G401.6 (cell line): ENCODE measurements around the gene GGT6.
"Not testable (repeated sequence)": the region's sequence is repeated elsewhere in the genome, so short reads cannot be mapped to it uniquely, and the experiment has no call there.

Experiments
- FAIRE-seq: peaks from 2 replicates; lab custom pipeline; 2012; peaks lifted over from hg19 to GRCh38; lab: Jason Lieb, UNC

The GGT6 gene, protein sequence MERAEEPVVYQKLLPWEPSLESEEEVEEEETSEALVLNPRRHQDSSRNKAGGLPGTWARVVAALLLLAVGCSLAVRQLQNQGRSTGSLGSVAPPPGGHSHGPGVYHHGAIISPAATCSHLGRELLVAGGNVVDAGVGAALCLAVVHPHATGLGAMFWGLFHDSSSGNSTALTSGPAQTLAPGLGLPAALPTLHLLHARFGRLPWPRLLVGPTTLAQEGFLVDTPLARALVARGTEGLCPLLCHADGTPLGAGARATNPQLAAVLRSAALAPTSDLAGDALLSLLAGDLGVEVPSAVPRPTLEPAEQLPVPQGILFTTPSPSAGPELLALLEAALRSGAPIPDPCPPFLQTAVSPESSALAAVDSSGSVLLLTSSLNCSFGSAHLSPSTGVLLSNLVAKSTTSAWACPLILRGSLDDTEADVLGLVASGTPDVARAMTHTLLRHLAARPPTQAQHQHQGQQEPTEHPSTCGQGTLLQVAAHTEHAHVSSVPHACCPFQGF

DNA sequence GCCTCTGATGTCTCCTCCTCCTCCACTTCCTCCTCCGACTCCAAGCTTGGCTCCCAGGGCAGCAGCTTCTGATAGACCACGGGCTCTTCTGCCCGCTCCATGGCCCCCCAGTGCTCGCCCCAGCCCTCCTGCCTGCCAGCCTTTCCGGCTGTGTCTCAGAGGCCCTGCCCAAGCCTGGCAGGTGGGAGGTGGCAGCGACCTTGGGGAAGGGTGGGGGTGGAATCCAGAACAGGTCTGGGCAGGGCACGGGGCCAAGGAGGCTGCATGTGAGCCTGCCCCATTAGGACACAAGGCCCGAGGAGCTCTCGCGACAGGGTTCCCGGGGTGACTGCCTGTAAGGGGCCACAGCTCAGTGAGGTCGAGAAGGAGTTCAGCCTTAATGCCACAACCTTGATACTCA is at the start of gene GGT6:
TSS of gene GGT6 (minus strand) at position 157 of the 400 bp plus-strand sequence. CDS start at position 101, 56 bp downstream.
- no peak for FAIRE-seq

GRCh38 chr17:4610162-4610561 is 49.8 kb upstream of the GGT6 start:
- FAIRE-seq = no peak

DNA sequence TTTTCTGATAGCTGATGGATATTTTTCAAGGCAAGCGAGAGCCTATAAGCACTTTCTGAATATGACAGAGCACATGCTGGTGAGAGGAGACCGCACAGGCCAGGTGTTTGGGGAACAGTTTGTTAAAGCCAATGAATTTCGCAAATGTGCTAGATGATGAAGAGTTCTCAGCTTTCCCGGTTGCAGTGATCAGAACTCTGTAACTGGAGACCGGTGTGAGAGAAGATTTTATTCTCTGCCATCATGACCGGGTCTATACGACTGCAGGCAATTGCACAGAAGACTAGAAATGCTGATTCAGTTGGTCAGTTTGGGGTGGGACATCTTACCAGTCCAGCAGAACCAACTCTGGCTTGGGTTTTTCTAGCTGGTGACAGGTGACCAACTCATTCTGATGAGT is 49.4 kb upstream of the GGT6 start:
- FAIRE-seq = no peak

DNA sequence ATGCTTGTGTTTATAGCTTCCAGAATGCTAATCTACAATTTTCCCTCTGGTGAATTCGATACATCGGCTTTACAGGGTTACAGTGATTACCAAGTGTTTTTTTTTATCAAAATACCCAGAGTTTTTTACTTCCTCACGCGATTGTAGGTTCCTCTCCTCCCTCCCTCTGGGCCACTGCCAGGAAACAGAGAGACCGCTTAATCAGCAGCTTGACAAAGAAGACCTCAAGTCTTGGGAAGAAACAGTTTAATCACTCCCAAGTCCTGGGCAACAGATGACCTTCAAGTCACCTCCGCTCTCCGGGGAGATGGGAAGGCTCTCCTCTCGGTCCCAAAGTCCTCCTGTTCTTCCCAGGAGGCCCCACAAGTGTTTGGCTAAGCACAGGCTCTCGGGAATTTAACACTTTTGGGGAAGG is 47.4 kb upstream of the GGT6 start:
- FAIRE-seq = no peak

DNA sequence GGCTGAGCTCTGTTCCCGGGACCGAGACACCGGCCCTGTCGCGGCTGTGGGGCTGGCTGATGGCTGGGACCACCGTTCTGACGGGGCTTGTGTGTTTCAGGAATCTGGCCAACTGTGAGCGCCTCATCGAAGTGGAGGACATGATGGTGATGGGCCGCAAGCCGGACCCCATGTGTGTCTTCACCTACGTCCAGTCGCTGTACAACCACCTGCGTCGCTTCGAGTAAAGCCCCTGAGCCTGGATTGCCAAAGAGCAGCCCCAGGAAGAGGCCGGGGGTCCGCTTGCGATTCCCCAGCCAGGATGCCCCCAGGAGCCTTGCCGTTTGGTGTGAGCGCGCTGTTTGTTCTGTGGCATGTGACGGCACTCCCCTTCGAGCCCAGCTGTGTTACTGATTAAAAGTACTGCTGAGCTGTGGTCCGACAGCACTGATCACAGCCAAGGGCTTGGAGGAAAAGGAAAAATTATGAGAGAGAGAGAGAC is 46.9 kb upstream of the GGT6 start:
- no peak for FAIRE-seq

DNA sequence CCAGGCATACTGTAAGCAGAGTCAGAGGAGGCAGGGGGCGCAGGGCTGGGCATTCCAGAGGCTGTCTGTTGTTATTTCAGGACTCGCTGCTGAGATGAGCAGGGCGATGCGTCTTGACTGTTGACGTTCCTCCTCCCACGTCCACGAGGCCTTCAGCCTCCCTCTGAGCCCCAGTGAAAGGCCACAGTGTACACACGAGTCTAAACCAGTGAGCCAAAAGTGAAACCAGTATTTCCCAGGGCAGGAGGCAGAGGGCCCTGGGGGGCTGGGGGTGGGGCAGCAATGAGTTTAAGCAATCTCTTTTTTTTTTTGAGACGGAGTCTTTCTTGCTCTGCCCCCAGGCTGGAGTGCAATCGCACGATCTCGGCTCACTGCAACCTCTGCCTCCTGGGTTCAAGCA is 45.4 kb upstream of the GGT6 start:
- FAIRE-seq = no peak

- FAIRE-seq = not testable (repeated sequence)
Measured at GRCh38 chr17:4604736-4605135, 44.4 kb upstream of the GGT6 start.

GRCh38 chr17:4604111-4604644 is 43.8 kb upstream of the GGT6 start:
- no peak for FAIRE-seq

DNA sequence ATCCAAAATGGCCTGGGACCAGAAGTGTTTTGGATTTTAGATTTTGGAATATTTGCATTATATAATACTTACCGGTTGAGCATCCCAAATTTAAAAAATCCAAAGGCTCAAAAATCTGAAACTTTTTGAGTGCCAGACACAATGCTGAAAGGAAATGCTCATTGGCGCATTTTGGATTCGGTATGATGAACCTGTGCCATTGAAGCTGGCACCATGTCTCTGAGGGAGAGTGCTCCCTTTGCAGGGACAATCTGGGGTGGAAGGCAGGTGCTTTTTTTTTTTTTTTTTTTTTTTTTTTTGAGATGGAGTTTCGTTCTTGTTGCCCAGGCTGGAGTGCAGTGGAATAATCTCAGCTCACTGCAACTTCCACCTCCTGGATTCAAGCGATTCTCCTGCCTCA is 41.7 kb upstream of the GGT6 start:
- FAIRE-seq = no peak

DNA sequence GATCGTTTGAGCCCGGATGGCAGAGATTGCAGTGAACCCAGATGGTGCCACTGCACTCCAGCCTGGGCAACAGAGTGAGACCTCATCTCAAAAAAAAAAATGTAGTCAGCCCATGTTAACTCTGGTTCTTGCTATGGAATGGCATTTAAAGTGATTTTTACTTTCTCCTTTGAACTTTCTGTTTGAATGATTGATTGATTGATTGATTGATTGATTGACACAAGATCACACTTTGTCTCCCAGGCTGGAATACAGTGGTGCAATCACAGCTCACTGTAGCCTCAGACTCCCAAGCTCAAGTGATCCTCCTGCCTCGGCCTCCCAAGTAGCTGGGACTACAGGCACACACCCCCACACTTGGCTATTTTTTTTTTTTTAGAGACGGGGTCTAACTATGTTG is 40.9 kb upstream of the GGT6 start:
- FAIRE-seq = no peak

GRCh38 chr17:4600563-4600962 is 40.2 kb upstream of the GGT6 start:
- FAIRE-seq = no peak

DNA sequence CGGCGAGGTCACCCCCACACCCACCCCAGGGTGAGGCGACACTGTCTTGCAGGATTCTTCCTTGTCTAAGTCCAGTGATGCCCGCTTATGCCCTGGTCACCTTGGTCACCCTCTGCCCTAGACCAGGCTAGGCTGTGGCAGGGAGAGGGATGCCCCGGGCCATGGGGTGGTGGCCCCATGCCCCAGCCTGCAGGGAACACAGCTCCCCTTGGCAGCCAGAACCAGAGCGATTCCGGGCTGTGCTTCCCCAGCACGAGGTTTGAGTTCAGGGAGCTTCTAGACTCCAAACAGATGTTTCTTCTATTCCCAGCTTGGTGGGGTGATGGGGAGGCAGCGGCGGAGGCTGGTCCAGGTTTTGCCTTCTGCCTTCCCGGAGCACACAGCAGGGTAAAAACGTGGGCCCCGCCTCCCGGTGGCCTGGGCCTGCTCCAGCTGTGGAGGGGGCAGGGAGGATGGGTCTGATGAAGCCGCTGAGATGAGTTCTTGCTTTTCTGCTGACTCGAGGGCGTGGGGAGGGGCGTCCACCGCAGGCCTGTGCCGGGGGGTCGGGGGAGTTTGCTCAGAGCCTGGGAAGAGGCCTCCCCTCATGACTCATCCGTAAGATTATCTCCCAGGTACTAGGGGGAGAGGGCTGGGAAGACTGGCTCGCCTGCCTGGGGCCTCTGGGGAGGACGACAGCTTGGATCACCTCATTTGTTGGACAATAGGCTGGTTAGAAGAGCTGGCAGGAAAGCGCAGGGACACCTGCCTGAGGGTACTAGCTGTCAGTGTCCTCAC is 39.3 kb upstream of the GGT6 start:
- FAIRE-seq = no peak

DNA sequence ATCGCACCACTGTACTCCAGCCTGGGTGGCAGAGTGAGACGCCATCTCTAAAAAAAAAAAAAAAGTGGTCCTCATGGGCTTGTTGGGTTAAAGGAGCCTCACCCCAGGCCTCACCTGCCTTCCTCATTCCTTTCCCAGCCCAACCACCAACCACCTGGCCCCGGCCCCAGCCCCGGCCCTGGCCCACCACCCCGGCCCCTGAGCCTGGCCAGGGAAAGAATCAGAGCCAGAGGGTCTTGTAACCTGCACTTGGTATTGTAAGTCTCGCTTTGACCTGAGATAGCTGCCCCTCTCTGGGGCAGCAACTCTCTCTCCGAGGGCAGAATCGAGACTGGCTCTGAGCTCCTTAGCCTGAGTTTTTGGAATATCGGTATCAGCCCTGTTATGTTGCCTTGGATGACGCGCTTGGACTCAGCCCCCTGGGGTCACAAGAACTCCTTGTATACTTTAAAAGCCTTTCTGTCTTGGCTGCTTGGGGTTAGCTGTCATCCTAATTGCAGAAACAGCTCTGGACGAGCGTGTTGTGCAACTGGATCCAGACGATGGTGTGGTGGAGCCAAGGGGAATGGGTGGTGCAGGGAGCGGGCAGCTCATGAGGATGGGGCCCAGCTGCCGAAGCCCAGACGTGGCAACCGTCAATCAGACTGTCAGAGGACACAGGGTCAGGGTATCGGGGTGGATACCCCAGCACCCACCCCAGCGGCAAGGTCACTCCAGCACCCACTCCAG is 38.6 kb upstream of the GGT6 start:
- FAIRE-seq = no peak

GRCh38 chr17:4597975-4598374 is 37.6 kb upstream of the GGT6 start:
- no peak for FAIRE-seq

- no peak for FAIRE-seq
Measured at GRCh38 chr17:4596636-4597380, 36.4 kb upstream of the GGT6 start.

DNA sequence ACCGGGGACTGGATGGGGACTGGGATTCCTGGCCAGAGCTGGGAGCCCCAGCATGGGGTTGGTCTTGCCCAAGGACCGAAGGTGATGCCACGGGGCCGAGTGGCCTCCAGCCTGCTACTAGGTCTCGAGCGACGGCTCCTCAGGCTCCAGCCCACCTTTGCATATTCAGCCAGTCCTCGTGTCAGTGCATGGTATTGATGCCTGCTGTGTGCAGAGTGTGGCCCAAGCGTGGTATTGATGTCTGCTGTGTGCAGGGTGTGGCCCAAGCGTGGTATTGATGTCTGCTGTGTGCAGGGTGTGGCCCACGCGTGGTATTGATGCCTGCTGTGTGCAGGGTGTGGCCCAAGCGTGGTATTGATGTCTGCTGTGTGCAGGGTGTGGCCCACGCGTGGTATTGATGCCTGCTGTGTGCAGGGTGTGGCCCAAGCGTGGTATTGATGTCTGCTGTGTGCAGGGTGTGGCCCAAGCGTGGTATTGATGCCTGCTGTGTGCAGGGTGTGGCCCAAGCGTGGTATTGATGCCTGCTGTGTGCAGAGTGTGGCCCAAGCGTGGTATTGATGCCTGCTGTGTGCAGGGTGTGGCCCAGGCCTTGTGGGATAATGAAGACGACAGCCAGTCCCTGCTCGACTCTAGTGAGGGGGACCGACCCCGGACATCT is 35.4 kb upstream of the GGT6 start:
- FAIRE-seq = not testable (repeated sequence)

- no peak for FAIRE-seq
Measured at GRCh38 chr17:4594931-4595684, 34.7 kb upstream of the GGT6 start.

GRCh38 chr17:4594406-4594805 is 34.0 kb upstream of the GGT6 start:
- no peak for FAIRE-seq

DNA sequence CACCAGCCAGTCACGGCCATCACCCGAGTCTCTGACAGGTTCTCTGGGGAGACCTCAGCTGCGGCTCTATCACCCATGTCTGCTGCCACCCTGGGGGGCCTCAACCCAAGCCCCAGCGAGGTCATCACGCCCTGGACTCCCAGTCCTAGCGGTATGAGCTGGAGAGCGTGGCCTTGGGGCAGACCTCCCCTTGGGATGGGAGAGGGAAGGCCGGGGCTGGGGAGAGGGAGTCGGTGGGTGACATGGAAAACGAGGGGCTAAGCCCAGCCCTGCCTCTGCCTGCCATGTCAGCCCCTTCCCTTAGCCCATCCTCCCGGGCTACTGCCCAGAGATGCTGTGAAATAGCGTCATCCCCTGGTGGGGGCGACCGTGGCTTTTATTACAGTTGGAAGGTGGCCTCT is 32.6 kb upstream of the GGT6 start:
- FAIRE-seq = no peak
